Activated B cell treated with CpG ODN at 0.5 μM for 24 hours (primary cell): ENCODE results near the gene AP1M2. TPM values are rescaled to one million over a fixed set of nuclear protein-coding genes. Genes with fewer than 3 reads are reported as not detected.

Experiments
- ATAC-seq: fragments of 200-7000 bp; cut with Tn5 transposase; one replicate; pipeline ENCODE4 v1.10.0; 2021; ENCODE audit warnings: low read depth, mild to moderate bottlenecking, moderate library complexity
- CTCF ChIA-PET: fragments of 350-600 bp; sonication (Branson Sonifier 250); formaldehyde crosslinking; loops from one replicate; lab custom pipeline; 2021; ENCODE audit warnings: antibody characterized with exemption; lab: Charles Lee
- POLR2A ChIA-PET: fragments of 350-600 bp; sonication (Branson Sonifier 250); formaldehyde crosslinking; loops from one replicate; lab custom pipeline; 2021; ENCODE audit warnings: antibody characterized with exemption; lab: Charles Lee
- DNase-seq: peaks from one replicate; pipeline ENCODE4 v3.0.0; 2022
- H3K27ac Mint-ChIP-seq: one replicate; pipeline ENCODE4 v1.8.0; 2020; ENCODE audit warnings: mixed read lengths
- H3K27me3 Mint-ChIP-seq: one replicate; pipeline ENCODE4 v1.8.0; 2021; ENCODE audit warnings: mixed read lengths
- H3K36me3 Mint-ChIP-seq: one replicate; pipeline ENCODE4 v1.8.0; 2021; ENCODE audit warnings: low read depth, mixed read lengths
- H3K4me1 Mint-ChIP-seq: one replicate; pipeline ENCODE4 v1.8.0; 2021; ENCODE audit warnings: mixed read lengths
- H3K4me3 Mint-ChIP-seq: one replicate; pipeline ENCODE4 v1.8.0; 2020; ENCODE audit warnings: mild to moderate bottlenecking, mixed read lengths
- H3K9me3 Mint-ChIP-seq: one replicate; pipeline ENCODE4 v1.8.0; 2020; ENCODE audit warnings: mixed read lengths
- intact Hi-C: fragments of 100-400 bp; cut with micrococcal nuclease; formaldehyde crosslinking; loops from one replicate; pipeline ENCODE4 v1.15.1; 2024
- total RNA-seq: library from RNA; stranded (reverse); gene quantifications from 2 replicates; pipeline ENCODE4 v1.2.3, GENCODE V29; 2022
- TF ChIP-seq, protein P1 (sequence below): fragments of 200-600 bp; IDR thresholded peaks from one replicate; pipeline ENCODE4 v1.8.0; 2022; ENCODE audit warnings: antibody characterized with exemption, mild to moderate bottlenecking

AP1M2 gene
- total RNA-seq, 1 donor from 2014 or later = not detected

DNA sequence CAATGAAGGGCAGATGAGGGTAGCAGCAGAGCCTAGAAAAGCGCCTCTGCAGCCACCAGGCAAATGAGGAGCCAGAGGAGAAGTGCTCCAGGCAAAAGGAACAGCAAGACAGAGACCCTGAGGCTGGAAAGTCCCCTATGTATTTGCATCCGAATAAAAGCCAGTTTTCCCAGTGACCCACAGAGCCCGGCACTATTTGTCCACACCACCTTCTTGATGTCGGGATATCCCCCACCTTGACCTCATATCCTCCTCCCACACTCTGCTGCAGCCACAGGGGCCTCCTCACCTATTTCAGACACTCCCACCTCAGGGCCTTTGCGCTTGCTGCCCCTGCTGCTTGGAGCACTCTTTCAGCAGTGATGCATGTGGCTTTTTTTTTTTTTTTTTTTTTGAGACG lies 36.8 kb downstream of the AP1M2 start:
- CTCF ChIA-PET = no interaction called here
- H3K4me3 Mint-ChIP-seq = no peak overlapping the region
- intact Hi-C loops = no loop called here
- H3K9me3 Mint-ChIP-seq = no peaks in the 10 kb centered on the region
- H3K27ac Mint-ChIP-seq = no peak overlapping the region
- TF ChIP-seq, protein P1, sequence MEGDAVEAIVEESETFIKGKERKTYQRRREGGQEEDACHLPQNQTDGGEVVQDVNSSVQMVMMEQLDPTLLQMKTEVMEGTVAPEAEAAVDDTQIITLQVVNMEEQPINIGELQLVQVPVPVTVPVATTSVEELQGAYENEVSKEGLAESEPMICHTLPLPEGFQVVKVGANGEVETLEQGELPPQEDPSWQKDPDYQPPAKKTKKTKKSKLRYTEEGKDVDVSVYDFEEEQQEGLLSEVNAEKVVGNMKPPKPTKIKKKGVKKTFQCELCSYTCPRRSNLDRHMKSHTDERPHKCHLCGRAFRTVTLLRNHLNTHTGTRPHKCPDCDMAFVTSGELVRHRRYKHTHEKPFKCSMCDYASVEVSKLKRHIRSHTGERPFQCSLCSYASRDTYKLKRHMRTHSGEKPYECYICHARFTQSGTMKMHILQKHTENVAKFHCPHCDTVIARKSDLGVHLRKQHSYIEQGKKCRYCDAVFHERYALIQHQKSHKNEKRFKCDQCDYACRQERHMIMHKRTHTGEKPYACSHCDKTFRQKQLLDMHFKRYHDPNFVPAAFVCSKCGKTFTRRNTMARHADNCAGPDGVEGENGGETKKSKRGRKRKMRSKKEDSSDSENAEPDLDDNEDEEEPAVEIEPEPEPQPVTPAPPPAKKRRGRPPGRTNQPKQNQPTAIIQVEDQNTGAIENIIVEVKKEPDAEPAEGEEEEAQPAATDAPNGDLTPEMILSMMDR = no peak
- peaks cover 33% of the 10 kb centered on the region for H3K4me1 Mint-ChIP-seq
- DNase-seq = no peak
- H3K27me3 Mint-ChIP-seq = no peaks in the 10 kb centered on the region
- POLR2A ChIA-PET = no interaction called here
- peaks cover 63% of the 10 kb centered on the region for H3K36me3 Mint-ChIP-seq
- ATAC-seq = no peak

DNA sequence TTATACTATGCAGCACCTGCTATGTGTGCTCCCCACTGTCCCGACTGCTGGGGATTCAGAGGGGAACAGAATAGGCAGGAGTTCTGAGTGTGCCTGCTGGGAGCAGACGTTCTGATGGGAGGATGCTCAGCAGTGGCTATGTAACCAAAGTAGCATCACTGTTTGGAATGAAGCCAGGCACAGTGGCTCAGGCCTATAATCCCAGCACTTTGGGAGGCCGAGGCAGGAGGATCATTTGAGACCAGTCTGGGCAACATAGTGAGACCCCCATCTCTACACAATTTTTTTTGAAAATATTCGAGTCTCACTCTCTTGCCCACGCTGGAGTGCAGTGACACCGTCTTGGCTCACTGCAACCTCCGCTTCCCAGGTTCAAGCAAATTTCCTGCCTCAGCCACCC lies 37.4 kb downstream of the AP1M2 start:
- peaks cover 33% of the 10 kb centered on the region for H3K4me1 Mint-ChIP-seq
- peaks cover 61% of the 10 kb centered on the region for H3K36me3 Mint-ChIP-seq

DNA sequence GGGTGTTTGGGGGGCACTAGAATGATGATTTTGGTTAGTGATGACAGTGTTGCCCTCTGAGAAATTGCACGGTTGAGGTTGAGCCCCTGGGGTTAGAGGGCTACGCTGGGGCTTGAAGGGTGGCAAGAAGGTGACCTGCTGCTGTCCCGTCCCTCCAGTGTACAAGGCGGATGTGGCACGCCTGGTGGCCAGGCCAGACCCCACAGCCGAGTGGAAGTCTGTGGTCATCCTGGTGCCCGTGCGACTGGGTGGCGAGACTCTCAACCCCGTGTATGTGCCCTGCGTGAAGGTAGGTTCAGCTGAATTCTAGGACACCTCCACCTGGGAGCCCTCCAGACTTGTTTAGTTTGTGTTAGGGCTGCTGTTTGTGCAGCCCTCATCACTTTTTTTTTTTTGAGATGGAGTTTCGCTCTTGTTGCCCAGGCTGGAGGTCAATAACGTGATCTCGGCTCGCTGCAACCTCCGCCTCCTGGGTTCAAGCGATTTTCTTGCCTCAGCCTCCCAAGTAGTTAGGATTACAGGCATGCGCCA lies 38.3 kb downstream of the AP1M2 start:
- ATAC-seq (no peak), DNase-seq (no peak)
- Mint-ChIP-seq H3K27ac (no peak overlapping the region), H3K27me3 (no peaks in the 10 kb centered on the region), H3K9me3 (no peaks in the 10 kb centered on the region), H3K4me3 (no peak overlapping the region), H3K36me3 (peaks cover 57% of the 10 kb centered on the region), H3K4me1 (peaks cover 29% of the 10 kb centered on the region)
- CTCF ChIA-PET = no interaction called here
- intact Hi-C loops = no loop called here
- TF ChIP-seq, protein P1 = no peak
- POLR2A ChIA-PET = no interaction called here

More for the DNA sequence above, 37.4 kb downstream of the AP1M2 start:
- ChIA-PET CTCF (no interaction called here), POLR2A (no interaction called here)
- Mint-ChIP-seq H3K9me3 (no peaks in the 10 kb centered on the region), H3K27ac (no peak overlapping the region), H3K27me3 (no peaks in the 10 kb centered on the region), H3K4me3 (no peak overlapping the region)
- TF ChIP-seq, protein P1 = no peak
- intact Hi-C loops = no loop called here
- DNase-seq = no peak
- no peak for ATAC-seq

DNA sequence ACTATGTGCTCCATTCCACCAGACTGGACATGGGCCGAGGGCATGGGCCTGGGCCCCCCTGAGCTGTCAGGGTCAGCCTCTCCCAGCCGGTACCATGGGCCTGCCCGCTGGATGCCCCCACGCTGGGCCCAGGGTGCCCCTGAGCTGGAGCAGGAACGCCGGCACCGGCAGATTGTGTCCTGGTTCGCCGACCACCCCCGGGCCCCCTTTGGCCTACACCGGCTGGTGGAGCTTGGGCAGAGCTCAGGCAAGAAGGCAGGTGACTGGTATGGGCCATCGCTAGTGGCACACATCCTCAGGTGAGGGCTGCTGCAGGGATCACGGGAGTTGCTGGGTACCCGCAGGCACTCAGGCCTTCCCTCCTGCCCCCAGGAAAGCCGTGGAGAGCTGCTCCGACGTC lies 40.3 kb downstream of the AP1M2 start:
- ChIA-PET CTCF (interaction anchor here (0.8 kb wide), 1 partner anchor 15 kb away, joined by 3 read pairs; no protein-coding TSS in a partner anchor), POLR2A (interaction anchor here (0.7 kb wide), 1 partner anchor 57 kb away, joined by 7 read pairs; no protein-coding TSS in a partner anchor)
- ATAC-seq (no peak), DNase-seq (no peak)
- no peak overlapping the region for H3K4me3 Mint-ChIP-seq
- TF ChIP-seq, protein P1 = no peak
- H3K9me3 Mint-ChIP-seq = no peaks in the 10 kb centered on the region
- no peak overlapping the region for H3K27ac Mint-ChIP-seq
- H3K27me3 Mint-ChIP-seq = no peaks in the 10 kb centered on the region
- H3K36me3 Mint-ChIP-seq = peaks cover 38% of the 10 kb centered on the region
- intact Hi-C loops = no loop called here
- peaks cover 15% of the 10 kb centered on the region for H3K4me1 Mint-ChIP-seq

DNA sequence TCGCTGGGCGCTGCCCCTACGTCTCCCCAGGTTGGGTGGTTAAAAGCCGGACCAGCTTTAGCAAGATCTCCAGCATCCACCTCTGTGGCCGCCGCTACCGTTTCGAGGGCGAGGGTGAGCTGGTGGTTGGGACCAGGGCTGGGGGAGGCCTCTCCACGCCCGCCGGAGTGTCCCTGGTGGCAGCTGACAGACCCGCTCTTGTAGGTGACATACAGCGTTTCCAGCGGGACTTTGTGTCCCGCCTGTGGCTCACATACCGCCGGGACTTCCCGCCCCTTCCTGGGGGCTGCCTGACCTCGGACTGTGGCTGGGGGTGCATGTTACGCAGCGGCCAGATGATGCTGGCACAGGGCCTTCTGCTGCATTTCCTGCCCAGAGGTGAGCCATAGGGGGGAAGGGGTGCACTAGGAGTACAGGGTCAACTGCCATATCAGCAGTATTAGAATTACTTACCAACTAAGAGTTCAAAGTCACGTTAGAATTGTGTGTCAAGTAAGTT lies 42.3 kb downstream of the AP1M2 start:
- H3K27me3 Mint-ChIP-seq = peaks cover 3% of the 10 kb centered on the region
- peak overlapping the region; percentile 72 for H3K27ac Mint-ChIP-seq
- ATAC-seq (no peak), DNase-seq (no peak)
- POLR2A ChIA-PET = interaction anchor here (3.0 kb wide), 1 partner anchor 9 kb away, joined by 16 read pairs; no protein-coding TSS in a partner anchor
- CTCF ChIA-PET = no interaction called here
- intact Hi-C loops = no loop called here
- H3K9me3 Mint-ChIP-seq = no peaks in the 10 kb centered on the region
- peaks cover 15% of the 10 kb centered on the region for H3K4me1 Mint-ChIP-seq
- H3K4me3 Mint-ChIP-seq = peak overlapping the region; percentile 86
- TF ChIP-seq, protein P1 = no peak
- peaks cover 22% of the 10 kb centered on the region for H3K36me3 Mint-ChIP-seq
